ENCODE measurements around the gene GIMAP8. TPM values are rescaled to one million over a fixed set of nuclear protein-coding genes. Genes with fewer than 3 reads are reported as not detected.

The GIMAP8 gene
- total RNA-seq, 1 donor from 2014 or later = 9.6 TPM

DNA sequence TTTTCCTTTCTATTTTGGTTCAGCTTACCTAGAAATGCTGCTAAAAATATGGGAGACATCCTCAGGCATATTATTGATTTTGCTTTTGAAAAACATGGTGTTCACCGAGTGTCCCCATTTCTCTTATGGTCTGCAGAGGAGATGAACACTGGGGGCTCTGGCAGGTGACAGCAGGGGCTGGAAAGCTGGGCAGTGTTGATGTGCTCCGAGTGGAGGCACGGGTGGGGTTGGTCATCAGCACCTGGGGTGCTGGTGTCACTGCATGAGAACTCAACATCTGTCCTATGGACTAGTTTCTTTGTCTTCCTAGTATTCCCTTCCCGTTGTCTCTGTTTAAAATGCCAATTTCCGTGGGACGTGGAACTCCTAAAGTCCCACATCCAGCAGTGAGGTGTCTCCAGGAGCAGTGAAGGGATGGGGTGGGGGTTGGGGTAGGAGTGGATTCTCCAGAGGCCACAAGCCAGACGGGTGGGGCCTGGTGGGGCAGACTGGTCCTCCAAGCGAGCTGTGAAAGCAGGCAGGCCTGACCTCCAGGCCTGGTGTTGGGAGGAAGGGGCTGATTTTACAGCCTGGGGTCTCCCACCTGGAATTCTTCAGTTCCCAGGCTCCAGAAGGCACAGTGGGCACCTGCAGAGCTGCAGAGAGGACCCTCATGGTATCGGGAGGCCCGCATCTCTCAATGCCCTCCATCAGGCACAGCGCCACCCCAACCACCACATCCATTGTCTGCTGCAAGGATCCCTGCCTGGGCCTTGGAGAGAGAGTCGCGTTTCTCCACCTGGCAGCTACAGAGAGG, 46.9 kb upstream of the GIMAP8 start:
- Histone ChIP-seq H3K27me3 (no peaks in the 10 kb centered on the region), H3K4me1 (peaks cover 25% of the 10 kb centered on the region), H3K36me3 (no peaks in the 10 kb centered on the region), H3K9me3 (no peaks in the 10 kb centered on the region), H3K27ac (peak overlapping the region; percentile 93), H3K4me3 (no peak overlapping the region)
- intact Hi-C loops (cut with DNase I) = no loop called here
- no peak for DNase-seq (ENCODE audit: extremely low spot score in 2 of 2)
- no peak for TF ChIP-seq POLR2A (IDR thresholded peaks at IDR 0.05)
- TF ChIP-seq, protein P1, sequence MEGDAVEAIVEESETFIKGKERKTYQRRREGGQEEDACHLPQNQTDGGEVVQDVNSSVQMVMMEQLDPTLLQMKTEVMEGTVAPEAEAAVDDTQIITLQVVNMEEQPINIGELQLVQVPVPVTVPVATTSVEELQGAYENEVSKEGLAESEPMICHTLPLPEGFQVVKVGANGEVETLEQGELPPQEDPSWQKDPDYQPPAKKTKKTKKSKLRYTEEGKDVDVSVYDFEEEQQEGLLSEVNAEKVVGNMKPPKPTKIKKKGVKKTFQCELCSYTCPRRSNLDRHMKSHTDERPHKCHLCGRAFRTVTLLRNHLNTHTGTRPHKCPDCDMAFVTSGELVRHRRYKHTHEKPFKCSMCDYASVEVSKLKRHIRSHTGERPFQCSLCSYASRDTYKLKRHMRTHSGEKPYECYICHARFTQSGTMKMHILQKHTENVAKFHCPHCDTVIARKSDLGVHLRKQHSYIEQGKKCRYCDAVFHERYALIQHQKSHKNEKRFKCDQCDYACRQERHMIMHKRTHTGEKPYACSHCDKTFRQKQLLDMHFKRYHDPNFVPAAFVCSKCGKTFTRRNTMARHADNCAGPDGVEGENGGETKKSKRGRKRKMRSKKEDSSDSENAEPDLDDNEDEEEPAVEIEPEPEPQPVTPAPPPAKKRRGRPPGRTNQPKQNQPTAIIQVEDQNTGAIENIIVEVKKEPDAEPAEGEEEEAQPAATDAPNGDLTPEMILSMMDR (IDR thresholded peaks at IDR 0.05) = no peak
- TF ChIP-seq POLR2AphosphoS5 (IDR thresholded peaks at IDR 0.05; ENCODE audit: insufficient read depth in 1 of 2, low read depth in 1 of 2) = no peak

DNA sequence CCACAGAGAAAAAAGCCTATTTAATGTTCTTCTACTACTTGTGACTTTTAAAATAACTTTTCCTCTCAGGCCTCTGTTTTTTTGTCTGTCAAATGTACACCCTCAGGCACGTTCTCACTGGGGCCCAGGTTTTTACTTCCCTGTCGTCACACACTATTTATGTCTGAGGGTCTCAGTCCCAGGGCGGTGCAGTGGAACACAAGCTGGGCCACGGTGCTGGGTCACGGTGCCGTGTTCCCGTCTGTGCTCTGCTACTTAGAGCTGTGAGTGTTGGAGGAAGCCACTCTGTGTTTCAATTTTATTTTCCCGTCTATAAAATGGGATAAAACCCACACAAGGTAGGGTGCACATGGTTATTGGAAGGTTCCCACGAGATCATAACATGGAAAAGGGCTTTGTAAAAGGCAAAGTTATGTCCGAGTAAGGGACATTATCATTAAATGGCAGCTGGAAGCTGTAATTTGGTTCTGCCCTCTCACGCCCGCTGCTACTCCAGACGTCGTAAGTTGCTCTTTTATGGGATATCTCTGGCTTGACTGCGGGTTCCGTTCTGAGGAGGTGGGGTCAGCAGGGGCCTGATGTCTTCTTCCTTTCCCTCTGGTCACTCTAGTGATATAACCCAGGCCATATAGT, 46.1 kb upstream of the GIMAP8 start:
- peak overlapping the region; percentile 70 to 81 for H3K4me3 ChIP-seq
- peak overlapping the region; percentile 93 for H3K27ac ChIP-seq
- no peaks in the 10 kb centered on the region for H3K9me3 ChIP-seq
- intact Hi-C loops (cut with DNase I) = no loop called here
- H3K27me3 ChIP-seq = no peaks in the 10 kb centered on the region
- H3K4me1 ChIP-seq = peaks cover 25% of the 10 kb centered on the region
- no peak for DNase-seq (ENCODE audit: extremely low spot score in 2 of 2)
- H3K36me3 ChIP-seq = no peaks in the 10 kb centered on the region
- TF ChIP-seq POLR2A (IDR thresholded peaks at IDR 0.05) (no peak), POLR2AphosphoS5 (IDR thresholded peaks at IDR 0.05; ENCODE audit: insufficient read depth in 1 of 2, low read depth in 1 of 2) (no peak)
- TF ChIP-seq, protein P1 (IDR thresholded peaks at IDR 0.05) = no peak

DNA sequence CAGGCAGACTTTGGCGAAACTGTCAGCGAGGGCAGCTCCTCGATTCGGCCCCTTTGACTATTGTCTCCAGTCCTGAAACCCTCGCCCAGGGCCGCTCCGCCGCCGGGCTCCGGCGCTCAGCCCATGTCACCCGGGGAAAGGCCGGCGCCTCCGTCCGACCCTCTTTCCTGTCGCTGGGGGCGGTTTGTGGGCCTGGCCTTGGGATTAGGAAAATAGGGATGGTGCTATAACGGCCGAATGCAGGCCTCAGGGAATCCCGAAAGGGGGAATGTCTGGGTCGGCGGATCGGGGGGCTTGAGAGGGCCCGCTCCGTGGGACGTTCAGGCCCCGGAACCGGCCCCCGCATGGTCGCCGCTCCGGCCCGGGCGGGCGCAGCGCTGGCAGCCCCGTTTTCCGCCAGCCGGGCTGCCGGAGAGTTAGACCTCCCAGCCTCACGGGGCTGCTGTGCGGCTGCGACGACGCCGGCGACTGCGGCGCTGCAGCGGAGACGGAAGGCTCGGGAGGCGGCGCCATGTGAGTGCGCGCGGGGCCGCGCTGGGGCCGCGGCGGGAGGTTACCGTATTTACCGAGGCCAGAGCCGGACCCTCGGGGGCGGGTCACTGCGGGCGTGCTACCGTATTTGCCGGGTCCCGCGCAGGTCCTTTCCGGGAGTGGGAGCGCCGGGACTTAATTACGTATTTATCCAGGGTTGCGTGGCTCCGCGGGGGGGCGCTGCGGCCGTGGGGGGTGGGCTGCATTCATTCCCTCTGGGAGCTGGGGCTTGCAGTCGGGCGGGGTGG, 45.4 kb upstream of the GIMAP8 start:
- Histone ChIP-seq H3K27ac (peak overlapping the region; percentile 93), H3K4me3 (peak overlapping the region; percentile 70 to 81), H3K36me3 (no peaks in the 10 kb centered on the region), H3K9me3 (no peaks in the 10 kb centered on the region), H3K27me3 (no peaks in the 10 kb centered on the region), H3K4me1 (peaks cover 25% of the 10 kb centered on the region)
- TF ChIP-seq POLR2A (IDR thresholded peaks at IDR 0.05) (peak in 1 of 2 donors; percentile 48), POLR2AphosphoS5 (IDR thresholded peaks at IDR 0.05; ENCODE audit: insufficient read depth in 1 of 2, low read depth in 1 of 2) (peak in 1 of 2 donors; percentile 33)
- TF ChIP-seq, protein P1 (IDR thresholded peaks at IDR 0.05) = no peak
- no peak for DNase-seq (ENCODE audit: extremely low spot score in 2 of 2)
- intact Hi-C loops (cut with DNase I) = no loop called here

DNA sequence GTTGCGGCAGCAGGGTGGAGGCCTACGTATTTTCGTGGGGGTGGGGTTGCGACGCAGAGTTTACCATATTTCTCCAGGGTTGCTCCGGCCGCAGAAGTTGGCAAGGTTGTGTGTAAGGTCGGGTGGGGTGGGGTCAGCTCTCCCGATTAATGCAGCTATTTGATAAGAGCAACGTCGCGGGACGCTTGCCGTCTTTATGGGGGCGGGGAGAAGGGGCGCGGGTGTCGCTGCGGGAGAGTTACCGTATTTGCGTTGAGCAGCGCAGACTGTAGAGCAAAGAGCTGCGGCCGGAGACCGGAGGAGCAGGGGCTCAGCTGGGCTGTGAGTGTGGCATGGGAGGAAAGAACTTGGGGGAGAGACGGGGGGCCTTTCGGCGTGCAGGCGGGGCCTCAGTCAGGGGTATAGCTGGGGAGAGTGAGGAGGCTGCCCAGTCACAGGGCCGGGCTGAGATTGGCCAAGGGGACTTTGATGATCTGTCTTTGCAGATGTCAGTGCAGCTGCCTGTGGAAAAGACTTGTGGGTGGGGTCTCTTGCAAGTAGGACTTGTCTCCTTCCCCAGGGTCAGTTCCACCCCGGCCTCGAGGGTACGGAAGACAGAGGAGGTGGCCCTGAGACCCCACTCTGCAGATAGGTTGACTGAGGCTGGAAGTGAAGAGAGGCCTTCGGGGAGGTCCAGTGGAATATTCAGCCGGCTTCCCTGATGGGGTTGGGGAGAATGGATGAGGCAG, 44.7 kb upstream of the GIMAP8 start:
- Histone ChIP-seq H3K4me3 (peak overlapping the region; percentile 70 to 81), H3K36me3 (no peaks in the 10 kb centered on the region), H3K27me3 (no peaks in the 10 kb centered on the region), H3K4me1 (peaks cover 25% of the 10 kb centered on the region), H3K27ac (peak overlapping the region; percentile 93), H3K9me3 (no peaks in the 10 kb centered on the region)
- intact Hi-C loops (cut with DNase I) = no loop called here
- no peak for DNase-seq (ENCODE audit: extremely low spot score in 2 of 2)
- no peak for TF ChIP-seq POLR2AphosphoS5 (IDR thresholded peaks at IDR 0.05; ENCODE audit: insufficient read depth in 1 of 2, low read depth in 1 of 2)
- TF ChIP-seq, protein P1 (IDR thresholded peaks at IDR 0.05) = no peak
- no peak for TF ChIP-seq POLR2A (IDR thresholded peaks at IDR 0.05)

Measured in vagina (tissue), 2 donors.